Fibroblast of skin of abdomen (primary cell): ENCODE measurements around the gene SCLT1.

ENCODE experiments used
- DNase-seq: peaks from one replicate; pipeline ENCODE4 v3.0.0-alpha.2; 2013

SCLT1 gene

DNA sequence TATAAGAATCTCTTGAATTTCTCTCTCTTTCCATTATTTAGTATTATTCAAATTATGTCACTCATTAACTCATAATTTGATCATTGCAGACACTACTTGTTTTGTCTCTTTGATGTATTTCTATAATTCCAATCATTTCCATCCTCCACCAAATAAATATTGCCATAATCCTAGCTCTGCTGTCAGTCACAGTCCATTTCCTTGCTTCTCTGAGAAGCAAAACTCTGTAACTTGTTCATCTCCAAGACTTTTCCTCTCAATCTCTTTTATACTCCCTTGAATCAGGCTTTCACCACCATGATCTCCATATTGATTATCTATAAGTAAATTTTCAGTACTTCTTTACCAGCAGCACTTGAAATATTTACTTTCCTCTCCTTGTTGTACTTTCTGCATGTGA, 135.9 kb downstream of the SCLT1 start:
- no peak for DNase-seq

DNA sequence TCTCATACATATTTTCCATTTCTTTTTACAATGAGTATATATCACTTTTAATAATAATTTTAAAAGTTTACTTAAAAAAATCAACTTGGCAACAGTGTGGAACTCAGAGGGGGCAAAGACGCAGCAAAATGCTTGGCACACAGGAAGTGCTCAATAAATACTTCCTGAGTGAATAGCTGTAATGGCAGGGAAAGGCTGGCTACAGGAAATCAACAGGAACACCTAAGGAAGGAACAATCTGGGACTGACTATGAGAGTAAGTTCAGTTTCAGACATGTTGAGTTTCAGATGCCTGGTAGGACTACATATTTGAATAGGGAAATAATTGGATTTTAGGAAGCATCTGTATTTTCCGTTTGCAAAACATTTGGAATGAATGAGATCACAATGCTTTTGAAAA, 137.6 kb downstream of the SCLT1 start:
- no peak for DNase-seq

DNA sequence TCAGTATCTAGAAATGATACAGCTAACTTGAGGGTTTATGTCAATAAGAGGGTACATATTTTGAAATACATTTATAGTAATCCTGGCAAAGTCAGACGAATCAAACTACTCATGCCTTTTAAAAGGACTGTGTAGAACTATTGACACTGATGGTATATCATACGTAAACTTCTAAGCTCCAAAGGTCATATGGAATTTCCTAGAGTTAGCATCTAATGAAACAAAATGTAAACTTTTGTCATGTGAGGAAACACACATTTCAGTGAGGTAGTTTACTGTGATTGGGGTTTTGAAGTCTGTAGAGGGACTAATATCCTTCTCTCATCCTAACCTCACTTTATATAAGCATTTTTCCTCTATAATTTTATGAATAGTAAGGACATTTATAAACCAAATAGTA, 138.4 kb downstream of the SCLT1 start:
- DNase-seq = no peak

DNA sequence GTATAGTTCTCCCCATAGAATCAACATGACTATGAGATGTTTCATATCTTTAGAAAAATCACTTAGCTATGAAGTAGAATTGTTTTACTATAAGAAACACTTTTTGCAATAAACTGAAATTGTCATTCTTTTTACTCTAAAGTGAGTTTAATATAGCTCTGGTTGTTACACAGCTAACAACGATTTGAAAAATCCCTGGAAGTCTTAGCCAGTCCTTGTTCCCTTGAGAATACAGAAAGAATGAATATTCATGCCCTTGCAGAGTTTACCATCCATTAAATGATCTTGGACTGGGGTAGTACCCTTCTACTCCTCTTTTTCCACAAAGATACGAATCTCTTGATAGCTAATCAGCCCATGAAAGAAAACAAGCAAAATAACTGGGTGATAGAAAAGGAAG, 142.0 kb downstream of the SCLT1 start:
- no peak for DNase-seq

DNA sequence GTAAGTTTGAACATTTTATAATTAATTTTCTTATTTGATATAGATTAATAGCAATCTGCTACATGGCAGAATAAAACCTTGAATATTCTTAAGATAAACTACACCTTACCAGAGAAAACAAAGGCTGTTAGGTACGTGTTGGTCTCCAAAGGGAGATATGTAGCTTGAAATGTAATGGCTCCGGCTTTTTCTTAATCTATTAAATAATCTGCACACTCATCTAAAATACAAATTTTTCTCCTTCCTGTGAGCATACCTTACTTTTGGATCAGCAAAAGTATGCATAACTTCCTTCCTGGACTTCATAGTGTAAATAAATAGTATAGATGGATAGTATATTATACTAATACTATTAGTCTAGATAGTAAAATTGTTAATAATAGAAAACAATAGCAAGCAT, 142.5 kb downstream of the SCLT1 start:
- no peak for DNase-seq

DNA sequence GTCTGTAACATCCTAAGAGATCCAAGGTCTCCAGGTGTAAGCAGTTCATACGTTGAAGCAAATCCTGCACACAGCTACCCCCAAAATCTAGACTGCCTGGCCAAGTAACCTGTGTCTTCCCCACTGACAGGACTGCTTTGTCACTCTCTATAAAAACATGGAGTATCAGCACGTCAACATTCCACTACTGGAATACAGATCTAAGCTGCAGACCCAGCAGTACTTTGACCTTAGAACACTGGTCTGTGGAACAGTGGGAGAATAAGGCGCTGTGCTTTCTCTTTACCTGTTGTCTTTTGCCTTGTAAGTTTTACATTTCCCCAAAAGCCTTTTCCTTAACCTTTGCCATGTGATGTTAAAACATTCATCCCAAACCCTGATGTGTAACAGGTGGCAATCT, 146.4 kb downstream of the SCLT1 start:
- no peak for DNase-seq

DNA sequence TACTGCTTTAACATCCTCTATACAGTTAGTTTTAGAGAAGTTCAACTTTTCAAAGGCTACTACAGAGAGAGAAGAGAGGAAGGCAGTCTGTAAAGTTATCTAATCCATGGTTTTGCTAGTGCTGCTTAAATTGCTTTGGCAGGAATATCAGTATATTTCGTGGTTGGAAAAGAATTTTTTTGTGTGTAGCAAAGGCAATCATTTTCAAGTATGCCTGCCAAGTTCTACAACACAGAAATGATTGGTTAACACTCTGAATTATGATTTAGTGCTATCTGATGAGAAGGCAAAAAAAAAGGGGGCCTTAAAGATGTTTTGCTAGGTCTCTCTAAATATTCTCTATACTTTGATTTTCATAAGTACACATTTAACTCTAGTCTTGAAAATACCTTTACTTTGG, 150.7 kb downstream of the SCLT1 start:
- DNase-seq = peak; percentile 42

DNA sequence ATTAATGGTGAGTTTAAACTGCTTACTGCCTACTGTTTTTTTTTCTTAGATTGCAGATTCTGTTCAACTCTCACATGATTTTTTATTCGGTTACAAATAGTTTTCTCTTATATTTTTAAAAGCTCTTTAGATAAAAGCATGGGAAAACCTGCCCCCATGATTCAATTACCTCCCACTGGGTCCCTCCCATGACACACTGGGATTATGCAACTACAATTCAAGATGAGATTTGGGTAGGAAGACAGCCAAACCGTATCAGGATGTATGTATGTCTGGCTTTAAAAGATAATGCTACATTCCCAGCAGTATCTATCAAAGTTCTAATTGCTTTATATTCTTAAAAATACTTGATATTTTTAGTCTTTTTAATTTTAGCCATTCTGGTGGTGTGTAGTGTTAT, 152.4 kb downstream of the SCLT1 start:
- DNase-seq = no peak

DNA sequence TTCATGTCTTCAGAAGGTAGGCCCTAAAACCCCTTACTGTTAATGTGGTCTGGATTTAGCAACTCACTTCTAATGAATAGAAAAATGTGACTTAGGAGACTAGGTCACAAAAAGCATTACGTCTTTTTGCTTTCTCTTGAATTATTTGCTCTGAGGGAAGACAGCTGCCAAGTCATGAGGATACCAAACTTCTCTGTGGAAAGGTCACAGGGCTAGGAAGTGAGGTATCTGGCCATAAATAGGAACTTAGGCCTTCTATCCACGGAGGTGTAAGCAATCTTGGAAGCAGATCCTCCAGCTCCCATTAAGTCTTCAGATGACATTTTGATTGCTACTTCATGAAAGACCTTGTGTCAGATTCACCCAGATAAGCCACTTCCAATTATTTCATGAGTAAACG, 163.3 kb downstream of the SCLT1 start:
- DNase-seq = no peak

DNA sequence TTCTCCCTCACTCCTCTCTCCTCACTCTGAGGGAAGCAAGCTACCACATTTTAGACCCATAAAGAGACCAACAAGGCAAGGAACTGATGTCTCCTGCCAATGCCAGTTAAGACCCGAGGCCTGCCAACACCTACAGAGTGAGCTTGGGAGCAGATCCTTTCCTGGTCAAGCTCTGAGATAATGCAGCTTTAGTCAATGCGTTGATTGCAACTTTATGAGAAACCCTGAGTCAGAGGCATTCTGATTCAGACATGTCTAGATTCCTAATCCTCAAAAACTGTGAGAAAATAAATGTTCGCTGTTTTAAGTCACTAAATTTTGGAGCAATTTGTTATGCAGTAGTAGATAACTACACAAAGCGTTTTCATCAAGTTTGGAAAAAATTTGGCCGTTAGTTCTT, 168.4 kb downstream of the SCLT1 start:
- DNase-seq = no peak

DNA sequence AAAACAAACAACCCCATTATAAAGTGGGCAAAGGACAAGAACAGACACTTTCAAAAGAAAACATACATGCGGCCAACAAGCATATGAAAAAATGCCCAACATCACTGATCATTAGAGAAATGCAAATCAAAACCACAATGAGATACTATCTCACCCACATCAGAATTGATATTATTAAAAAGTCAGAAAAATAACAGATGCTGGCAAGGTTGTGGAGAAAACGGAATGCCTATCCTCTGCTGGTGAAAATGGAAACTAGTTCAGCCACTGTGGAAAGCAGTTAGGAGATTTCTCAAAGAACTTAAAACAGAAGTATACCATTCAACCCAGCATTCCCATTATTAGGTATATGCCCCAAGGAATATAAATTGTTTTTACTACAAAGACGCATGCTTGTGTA, 171.4 kb downstream of the SCLT1 start:
- no peak for DNase-seq

DNA sequence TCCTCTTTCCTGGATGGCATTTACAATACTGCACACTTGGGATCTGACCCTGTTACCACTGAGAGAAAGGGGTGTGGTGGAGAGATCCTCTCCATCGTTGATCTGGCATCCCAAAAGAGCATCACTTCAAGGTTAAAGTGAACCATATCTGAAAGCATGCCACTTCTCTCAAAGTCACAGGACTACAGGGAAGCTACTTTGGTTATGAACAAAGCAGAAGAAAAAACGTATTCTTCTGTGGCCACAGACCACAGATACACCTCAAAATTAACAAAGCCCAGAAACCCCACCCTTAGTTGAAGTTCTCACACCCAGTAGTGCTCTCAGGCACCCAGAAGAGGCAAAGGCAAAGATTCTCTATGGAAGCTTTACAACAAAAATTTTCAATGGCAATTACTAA, 175.6 kb downstream of the SCLT1 start:
- no peak for DNase-seq

DNA sequence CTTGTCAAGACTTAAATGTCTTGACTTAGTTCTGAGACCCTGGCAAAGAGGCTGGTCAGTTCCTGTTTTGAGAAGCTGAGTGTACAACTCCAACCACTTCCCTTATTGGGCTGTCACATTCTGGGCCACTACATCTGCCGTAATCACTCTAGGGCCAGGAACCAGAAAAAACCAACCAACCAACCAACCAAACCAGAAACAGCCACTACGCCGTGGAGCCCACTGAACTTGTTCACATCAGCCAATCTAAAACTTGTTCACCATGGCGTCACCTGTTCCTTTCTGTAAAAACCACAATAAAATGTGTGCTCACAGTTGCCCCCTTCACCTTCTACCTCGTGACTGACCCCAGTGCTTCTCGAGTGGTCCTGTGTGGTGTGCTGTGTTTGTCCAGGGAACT, 176.5 kb downstream of the SCLT1 start:
- DNase-seq = no peak

DNA sequence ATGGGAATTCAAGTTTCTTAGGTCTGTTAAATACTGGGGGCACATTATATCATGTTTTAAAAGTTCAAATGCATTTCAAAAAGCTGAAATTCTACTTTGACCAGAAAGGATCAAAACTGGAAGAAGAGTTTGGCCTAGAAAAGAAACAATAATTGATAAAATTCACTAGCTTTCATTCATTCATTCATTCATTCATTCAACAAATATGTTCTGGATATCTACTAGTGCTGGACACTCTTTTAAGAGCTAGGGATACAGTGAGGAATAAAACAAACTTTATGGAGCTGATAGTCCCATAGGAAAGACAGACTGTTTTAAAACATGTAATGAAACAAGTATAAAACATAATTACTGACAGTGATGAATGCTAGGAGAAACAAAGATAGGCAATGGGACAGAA, 177.8 kb downstream of the SCLT1 start:
- no peak for DNase-seq

DNA sequence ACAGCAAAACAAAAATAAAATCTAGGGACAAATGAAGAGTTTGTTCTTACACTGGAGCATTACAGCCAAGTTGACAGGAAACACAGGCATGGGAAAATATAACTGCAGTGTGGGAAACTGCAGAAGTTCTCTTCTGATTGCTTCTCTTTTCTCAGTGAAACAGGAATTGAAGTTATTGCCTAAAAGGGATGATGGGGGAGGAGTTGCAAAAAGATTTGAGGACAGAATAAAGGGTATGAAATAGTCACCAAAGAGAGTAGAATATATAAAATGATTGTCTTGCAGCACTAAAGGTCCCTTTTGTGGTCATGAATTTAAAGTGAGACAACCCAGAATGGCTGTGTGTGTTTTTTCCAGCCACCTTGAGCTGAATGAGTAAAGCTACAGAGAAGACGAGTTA, 180.1 kb downstream of the SCLT1 start:
- DNase-seq = no peak

DNA sequence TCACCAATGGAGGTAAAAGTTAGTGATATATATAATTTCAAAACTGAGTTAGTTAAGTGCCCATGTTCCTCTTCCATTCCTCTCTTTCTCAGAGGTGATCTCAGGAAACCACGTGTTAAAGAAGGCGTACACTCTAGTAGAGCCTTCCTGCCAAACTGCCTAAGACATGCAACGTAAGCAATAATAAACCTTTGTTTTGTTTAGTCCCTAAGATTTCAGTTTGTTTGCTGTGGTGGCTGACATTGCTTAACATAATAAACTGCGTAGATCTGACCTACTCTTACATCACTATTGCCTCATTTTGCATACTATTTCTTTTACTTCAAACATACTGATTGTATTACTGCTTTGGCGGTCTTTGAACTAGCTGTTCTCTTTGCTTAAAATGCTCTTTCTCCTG, 184.6 kb downstream of the SCLT1 start:
- DNase-seq = no peak

DNA sequence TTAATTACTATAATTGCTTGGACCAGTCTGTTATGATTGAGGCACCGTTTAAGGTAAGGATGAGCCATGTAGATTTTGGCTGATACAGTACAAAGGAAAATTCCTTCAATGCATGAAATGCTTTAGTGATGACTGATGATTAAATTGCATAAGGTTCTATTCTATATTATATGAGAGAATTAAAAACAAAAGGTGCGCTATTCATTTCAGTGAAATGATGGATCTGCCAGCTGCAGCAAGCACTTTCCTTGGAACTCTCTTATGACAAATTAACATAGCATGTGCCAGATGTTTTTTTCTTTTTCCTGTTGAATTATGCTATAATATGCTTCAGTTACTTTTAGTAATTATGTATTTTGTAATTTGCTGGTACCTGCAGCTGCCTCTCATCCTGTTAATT, 185.4 kb downstream of the SCLT1 start:
- no peak for DNase-seq

DNA sequence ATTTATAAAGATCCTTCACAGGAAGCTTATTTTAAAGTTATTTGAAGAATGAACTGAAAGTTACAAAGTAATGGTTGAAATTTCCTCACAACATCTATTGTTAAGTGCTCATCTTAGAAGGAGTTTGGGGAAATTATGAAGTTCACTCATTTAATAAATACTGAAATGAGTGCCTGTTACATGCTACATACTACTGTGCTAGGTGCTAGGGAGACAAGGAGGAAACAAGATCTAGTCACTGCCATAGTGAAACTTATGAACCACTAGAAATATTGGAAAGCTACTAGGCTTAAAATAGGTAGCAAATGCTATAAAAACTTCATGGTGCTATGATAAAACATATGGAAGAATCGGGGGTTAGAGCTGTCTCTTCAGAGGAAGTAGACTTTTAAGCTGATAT, 186.8 kb downstream of the SCLT1 start:
- DNase-seq = no peak

DNA sequence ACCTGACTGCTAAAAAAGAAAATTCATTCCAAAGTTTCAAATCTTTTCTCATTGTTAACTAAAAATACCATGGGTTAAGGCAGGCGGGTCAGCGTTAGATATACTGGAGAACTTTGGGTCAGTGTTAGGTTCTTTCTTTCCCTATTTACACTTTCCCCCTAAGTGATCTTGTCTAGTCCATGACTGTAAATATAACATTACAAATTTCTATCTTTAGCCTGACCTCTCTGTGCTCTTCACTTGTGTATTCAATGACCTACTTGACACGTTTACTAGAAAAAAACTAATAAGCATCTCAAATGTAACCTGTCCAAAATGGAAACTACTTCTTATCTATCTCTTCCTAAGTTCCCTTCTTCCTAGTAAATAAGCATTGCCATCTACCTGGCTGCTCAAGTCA, 188.5 kb downstream of the SCLT1 start:
- DNase-seq = no peak

DNA sequence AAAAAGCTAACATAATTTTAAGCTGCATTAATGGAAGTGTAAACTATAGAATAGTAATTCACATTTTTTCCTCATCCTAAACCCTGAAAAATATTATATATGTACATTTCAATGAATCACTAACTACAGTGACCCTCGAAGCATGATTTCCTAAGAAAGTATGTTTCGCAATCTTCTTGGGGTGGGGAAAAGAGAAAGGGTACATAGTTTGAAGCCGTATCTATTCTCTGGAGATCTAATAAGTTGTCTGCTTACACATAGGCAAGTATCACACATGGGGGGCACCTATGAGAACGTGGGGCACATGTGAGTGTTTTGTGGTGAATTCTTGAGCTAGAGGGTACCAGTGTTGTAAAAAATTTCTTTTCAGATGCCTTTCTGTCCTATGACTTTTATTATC, 212.7 kb downstream of the SCLT1 start:
- no peak for DNase-seq

DNA sequence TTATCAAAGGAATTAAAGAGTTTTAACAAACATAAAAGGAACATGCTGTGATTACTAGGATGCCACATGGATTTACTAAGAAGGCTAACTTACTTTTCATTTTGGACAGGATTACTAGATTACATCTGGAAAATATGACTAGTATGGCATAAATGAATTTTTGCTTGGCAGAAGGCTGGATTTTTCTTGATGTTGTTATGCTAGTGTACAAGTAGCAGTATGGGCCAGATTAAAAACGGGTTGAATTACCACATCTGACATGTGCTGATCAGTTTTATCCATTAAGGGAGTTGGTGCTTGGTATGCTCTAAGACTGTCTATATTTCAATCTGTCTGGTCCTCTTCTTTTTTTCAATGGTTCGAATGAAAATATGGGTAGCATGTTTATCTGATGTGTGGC, 213.4 kb downstream of the SCLT1 start:
- DNase-seq = no peak

DNA sequence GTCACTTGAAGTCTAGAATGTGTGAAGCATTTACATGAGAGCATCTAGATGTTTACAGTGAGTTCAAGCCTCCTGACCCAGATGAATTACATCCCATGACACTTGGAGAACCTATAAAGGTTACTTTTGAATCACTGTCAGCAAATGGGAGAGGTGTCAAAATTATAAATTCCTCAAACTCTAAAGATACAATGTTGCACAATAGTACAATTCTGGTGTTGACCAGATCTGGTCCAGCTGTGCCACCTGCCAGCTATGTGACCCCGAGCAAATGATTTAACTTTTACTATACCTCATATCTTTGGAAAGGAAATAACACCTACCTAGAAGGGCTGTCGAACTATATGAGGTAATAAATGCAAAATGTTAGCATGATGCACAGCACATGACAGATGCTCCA, 214.1 kb downstream of the SCLT1 start:
- DNase-seq = no peak

DNA sequence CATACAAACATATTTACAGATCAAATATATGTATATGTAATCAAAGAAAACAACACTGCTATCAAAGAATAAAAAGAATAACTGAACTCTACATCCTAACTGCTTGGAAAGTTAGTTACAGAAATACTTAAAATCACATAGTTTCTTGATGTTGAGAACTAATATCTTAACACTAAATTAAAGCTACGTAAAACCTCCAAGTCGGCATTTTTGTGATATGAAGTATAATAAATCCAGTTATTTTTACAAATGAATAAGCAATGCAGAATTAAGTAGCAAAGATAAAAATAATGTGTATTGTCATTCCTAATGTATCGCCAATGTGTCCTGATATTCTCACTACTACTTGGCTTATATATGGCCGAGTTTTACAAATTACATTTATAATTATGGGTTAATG, 215.4 kb downstream of the SCLT1 start:
- DNase-seq = no peak

DNA sequence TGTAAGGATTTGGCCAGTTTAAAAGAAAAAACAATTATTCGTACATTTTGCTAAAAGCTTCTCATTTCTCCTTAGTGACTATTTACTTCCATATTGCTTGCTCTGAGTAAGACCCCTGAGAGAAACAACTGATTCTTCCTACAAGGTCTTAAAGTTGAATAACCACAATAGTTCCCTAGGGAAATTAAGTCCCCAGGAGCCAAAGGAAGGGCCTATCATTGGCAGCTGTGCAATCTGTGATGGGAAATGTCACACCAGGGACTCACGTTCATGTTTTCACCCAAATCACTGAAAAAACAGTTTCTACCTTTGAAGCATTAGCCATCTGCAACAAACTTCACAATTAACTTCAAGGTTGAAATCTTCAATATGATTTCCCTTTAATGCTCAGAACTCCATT, 217.1 kb downstream of the SCLT1 start:
- DNase-seq = no peak

DNA sequence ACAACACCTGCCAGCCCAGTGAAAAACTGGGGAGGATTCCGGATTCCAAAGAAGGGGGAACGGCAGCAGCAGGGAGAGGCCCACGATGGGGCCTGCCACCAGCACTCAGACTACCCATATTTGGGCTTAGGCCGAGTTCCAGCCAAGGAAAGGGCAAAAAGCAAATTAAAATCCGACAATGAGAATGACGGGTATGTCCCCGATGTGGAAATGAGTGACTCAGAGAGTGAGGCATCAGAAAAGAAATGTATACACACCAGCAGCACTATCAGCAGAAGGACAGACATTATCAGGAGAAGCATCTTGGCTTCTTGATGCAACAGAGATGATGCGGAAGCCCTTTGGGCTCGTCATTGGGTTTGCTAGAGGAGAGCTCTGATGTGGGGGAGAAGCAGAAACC, 221.4 kb downstream of the SCLT1 start:
- DNase-seq = peak; percentile 81
